Upper lobe of left lung (tissue), 4 donors: Measurements from ENCODE around the gene GALNT16.

Experiments used
- CTCF ChIP-seq, 6 experiments: fragments of 450-650 bp in 4 of 6; fragments of 200-600 bp in 2 of 6; sonication (generic) in 2 of 6; IDR thresholded peaks; one replicate each; pipeline ENCODE4 v1.5.1; 2016 to 2019; ENCODE audit warnings: antibody characterized with exemption in 6 of 6
- EP300 ChIP-seq, 4 donors: sonication (generic); formaldehyde crosslinking; IDR thresholded peaks; one replicate each; pipeline ENCODE4 v1.5.1; 2017; ENCODE audit warnings: antibody characterized with exemption in 4 of 4, control low read depth in 2 of 4

DNA sequence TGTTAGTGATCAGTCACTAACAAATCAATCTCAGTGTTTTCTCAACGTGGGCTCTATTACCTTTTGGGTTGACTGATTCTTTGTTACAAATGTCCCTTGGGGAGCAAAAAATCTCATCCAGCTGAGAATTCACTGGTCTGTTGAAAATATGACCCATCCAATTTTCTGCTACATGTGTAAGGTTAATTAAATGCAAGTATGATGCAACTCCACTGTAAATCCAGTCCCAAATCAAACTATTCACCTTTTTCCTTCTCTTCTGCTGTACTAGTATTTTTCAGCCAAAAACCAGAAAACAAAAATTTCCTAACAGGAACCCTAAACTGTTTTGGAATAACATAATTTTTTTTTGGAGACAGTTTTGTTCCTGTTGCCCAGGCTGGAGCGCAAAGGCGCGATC lies 136.0 kb downstream of the GALNT16 start:
- TF ChIP-seq CTCF (IDR thresholded peaks at IDR 0.05), result no peak
- TF ChIP-seq EP300 (IDR thresholded peaks at IDR 0.05), result no peak
